GM23338 (cell line): ENCODE measurements around the gene CD58. TPM values are rescaled to one million over a fixed set of nuclear protein-coding genes. Genes with fewer than 3 reads are reported as not detected.

ENCODE experiments used
- ATAC-seq: fragments of 200-7000 bp; cut with Tn5 transposase; 3 replicates; pipeline ENCODE4 v1.9.1; 2020
- DNase-seq: peaks from one replicate; pipeline ENCODE4 v3.0.0-alpha.2; 2015; ENCODE audit warnings: low spot score
- H2AFZ ChIP-seq: fragments of 200-600 bp; sonication (generic); 2 replicates; pipeline ENCODE4 v1.8.0; 2016; ENCODE audit warnings: antibody characterized with exemption, mild to moderate bottlenecking, moderate library complexity
- H3F3A ChIP-seq: fragments of 200-600 bp; sonication (generic); replicated peaks from 2 replicates; pipeline ENCODE4 v1.8.0; 2017; ENCODE audit warnings: antibody characterized with exemption, mixed run types, low read depth
- H3K27ac ChIP-seq: fragments of 200-600 bp; sonication (generic); 2 replicates; pipeline ENCODE4 v1.6.1; 2016; ENCODE audit warnings: low read depth
- H3K27me3 ChIP-seq: fragments of 200-600 bp; sonication (generic); 2 replicates; pipeline ENCODE4 v1.8.0; 2016; ENCODE audit warnings: mild to moderate bottlenecking, mixed run types, moderate library complexity; ENCODE audit not compliant: insufficient read depth
- H3K36me3 ChIP-seq: fragments of 200-600 bp; sonication (generic); 2 replicates; pipeline ENCODE4 v1.8.0; 2016; ENCODE audit warnings: mild to moderate bottlenecking; ENCODE audit not compliant: insufficient read depth
- H3K4me1 ChIP-seq: fragments of 200-600 bp; sonication (generic); 2 replicates; pipeline ENCODE4 v1.8.0; 2016; ENCODE audit warnings: mild to moderate bottlenecking, moderate library complexity; ENCODE audit not compliant: insufficient read depth
- H3K4me2 ChIP-seq: fragments of 200-600 bp; sonication (generic); 2 replicates; pipeline ENCODE4 v1.7.1; 2017; ENCODE audit warnings: mixed run types
- H3K4me3 ChIP-seq: fragments of 200-600 bp; sonication (generic); 2 replicates; pipeline ENCODE4 v1.6.1; 2016; ENCODE audit warnings: mixed run types
- H3K79me2 ChIP-seq: fragments of 200-600 bp; sonication (generic); replicated peaks from 2 replicates; pipeline ENCODE4 v1.8.0; 2017; ENCODE audit warnings: mild to moderate bottlenecking; ENCODE audit not compliant: insufficient read depth
- H3K9me2 ChIP-seq: fragments of 200-600 bp; sonication (generic); 2 replicates; pipeline ENCODE4 v1.8.0; 2017; ENCODE audit not compliant: insufficient read depth
- H4K20me1 ChIP-seq: fragments of 200-600 bp; sonication (generic); replicated peaks from 2 replicates; pipeline ENCODE4 v1.8.0; 2017; ENCODE audit warnings: mild to moderate bottlenecking; ENCODE audit not compliant: insufficient read depth
- H3K27ac Mint-ChIP-seq: 2 replicates; pipeline ENCODE4 v1.8.0; 2020; ENCODE audit warnings: inconsistent platforms, mild to moderate bottlenecking, moderate library complexity, mixed read lengths
- H3K27me3 Mint-ChIP-seq: 3 replicates; pipeline ENCODE4 v1.8.0; 2022; ENCODE audit warnings: low read depth, mild to moderate bottlenecking, moderate library complexity, mixed read lengths, inconsistent platforms; ENCODE audit not compliant: insufficient read depth, poor library complexity
- H3K36me3 Mint-ChIP-seq: 3 replicates; pipeline ENCODE4 v1.8.0; 2021; ENCODE audit warnings: low read depth, mild to moderate bottlenecking, inconsistent platforms, moderate library complexity, mixed read lengths
- H3K4me1 Mint-ChIP-seq: 3 replicates; pipeline ENCODE4 v1.8.0; 2020; ENCODE audit warnings: mild to moderate bottlenecking, inconsistent platforms, mixed read lengths
- H3K4me3 Mint-ChIP-seq: 3 replicates; pipeline ENCODE4 v1.8.0; 2021; ENCODE audit warnings: moderate library complexity, mild to moderate bottlenecking, inconsistent platforms, mixed read lengths
- H3K9me3 Mint-ChIP-seq: 3 replicates; pipeline ENCODE4 v1.8.0; 2020; ENCODE audit warnings: moderate library complexity, mild to moderate bottlenecking, inconsistent platforms, mixed read lengths
- CREB1 ChIP-seq: fragments of 250-450 bp; sonication (Bioruptor Pico); IDR thresholded peaks from 2 replicates; pipeline ENCODE4 v1.5.0; 2020; ENCODE audit warnings: low read depth, mild to moderate bottlenecking, moderate library complexity
- EZH2 ChIP-seq: fragments of 200-600 bp; sonication (generic); IDR thresholded peaks from one replicate; pipeline ENCODE4 v1.8.0; 2017; ENCODE audit warnings: antibody characterized with exemption, mild to moderate bottlenecking, low read depth; ENCODE audit not compliant: unreplicated experiment
- EZH2phosphoT487 ChIP-seq: fragments of 200-600 bp; sonication (generic); IDR thresholded peaks from one replicate; pipeline ENCODE4 v1.8.1; 2018; ENCODE audit warnings: antibody characterized with exemption; ENCODE audit not compliant: unreplicated experiment
- JUNB ChIP-seq: IDR thresholded peaks from one replicate; pipeline ENCODE4 v1.6.1; 2016; ENCODE audit warnings: antibody characterized with exemption; ENCODE audit not compliant: unreplicated experiment
- NANOG ChIP-seq: IDR thresholded peaks from 2 replicates; pipeline ENCODE4 v1.6.1; 2016; ENCODE audit warnings: antibody characterized with exemption, borderline replicate concordance
- POLR2AphosphoS5 ChIP-seq: IDR thresholded peaks from 2 replicates; pipeline ENCODE4 v1.6.1; 2016; ENCODE audit warnings: antibody characterized with exemption, low read depth
- STAT1 ChIP-seq: IDR thresholded peaks from one replicate; pipeline ENCODE4 v1.6.1; 2016; ENCODE audit warnings: antibody characterized with exemption; ENCODE audit not compliant: unreplicated experiment
- ZNF114 ChIP-seq: fragments of 250-450 bp; sonication (Bioruptor Pico); IDR thresholded peaks from 2 replicates; pipeline ENCODE4 v1.5.0; 2020; ENCODE audit warnings: mild to moderate bottlenecking, moderate library complexity
- ZNF331 ChIP-seq: fragments of 250-450 bp; sonication (Bioruptor Pico); IDR thresholded peaks from 2 replicates; pipeline ENCODE4 v1.5.0; 2020; ENCODE audit warnings: low read depth, mild to moderate bottlenecking, moderate library complexity
- polyA plus RNA-seq: library from polyadenylated mRNA; unstranded; fragments of >200 nt; fragmentation: Nextera tagmentation; extraction: Ambion mirVana; gene quantifications from 2 replicates; pipeline ENCODE4 v1.2.1, GENCODE V29; 2016
- total RNA-seq: library from RNA; depleted of rRNA; stranded (reverse); fragments of >200 nt; shearing (Covaris generic); gene quantifications from 2 replicates; pipeline ENCODE4 v1.2.3, GENCODE V29; 2014
- TF ChIP-seq, protein P1 (sequence below): fragments of 250-450 bp; sonication (Bioruptor Pico); IDR thresholded peaks from 2 replicates; pipeline ENCODE4 v1.5.0; 2020; ENCODE audit warnings: mild to moderate bottlenecking, moderate library complexity
- TF ChIP-seq, protein P2 (sequence below): IDR thresholded peaks from 2 replicates; pipeline ENCODE4 v1.6.1; 2016; ENCODE audit warnings: antibody characterized with exemption
- TF ChIP-seq, protein P3 (sequence below), 2 experiments: fragments of 200-600 bp in 1 of 2; sonication (generic) in 1 of 2; conservative IDR thresholded peaks; 2 replicates each; pipeline versions ENCODE4 v1.5.1 to v1.6.1; 2016 to 2017; ENCODE audit warnings: antibody characterized with exemption in 2 of 2, low read depth in 2 of 2, mild to moderate bottlenecking in 2 of 2, moderate library complexity in 1 of 2
- TF ChIP-seq, protein P4 (sequence below): IDR thresholded peaks from one replicate; pipeline ENCODE4 v1.6.1; 2018; ENCODE audit warnings: antibody characterized with exemption; ENCODE audit not compliant: unreplicated experiment

The CD58 gene
- total and polyA plus RNA-seq, 2 experiments from 2014 or later, result 9.2 to 12.5 TPM

DNA sequence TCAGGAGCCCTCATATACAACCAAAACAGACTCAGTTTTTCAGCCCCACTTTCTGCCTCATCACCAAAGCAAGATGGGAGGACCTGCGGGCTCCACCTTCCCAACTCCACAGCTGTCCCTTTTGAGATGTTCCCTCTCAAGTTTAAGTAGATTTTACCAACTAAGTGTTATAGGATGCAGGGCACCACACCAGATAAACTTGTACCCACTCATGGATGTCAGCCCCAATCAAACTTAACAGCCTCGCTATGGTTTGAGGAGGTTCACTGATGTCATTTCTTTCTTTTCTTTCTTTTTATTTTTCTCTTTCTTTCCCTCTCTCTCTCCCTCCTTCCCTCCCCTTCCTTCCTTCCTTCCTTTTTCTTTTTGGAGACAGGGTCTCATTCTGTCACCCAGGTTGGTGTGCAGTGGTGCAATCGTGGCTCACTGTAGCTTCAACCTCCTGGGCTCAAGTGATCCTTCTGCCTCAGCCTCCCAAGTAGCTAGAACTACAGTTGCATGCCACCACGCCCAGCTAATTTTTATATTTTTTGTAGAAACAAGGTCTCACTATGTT lies 13.4 kb downstream of the CD58 start:
- no peaks in the 10 kb centered on the region for H3F3A ChIP-seq
- no peaks in the 10 kb centered on the region; the same call in 1 of the 2 replicates for H3K79me2 ChIP-seq
- DNase-seq (no peak), ATAC-seq (no peak)
- H3K4me3 ChIP-seq, result no peak overlapping the region
- H2AFZ ChIP-seq, result no peak overlapping the region
- H3K4me3 Mint-ChIP-seq, result no peak overlapping the region
- no peaks in the 10 kb centered on the region for H4K20me1 ChIP-seq
- no peak overlapping the region for H3K27ac ChIP-seq
- TF ChIP-seq STAT1 (no peak), EZH2phosphoT487 (no peak), JUNB (no peak), ZNF331 (CRISPR knock-in tag) (no peak), NANOG (no peak), CREB1 (CRISPR knock-in tag) (no peak), ZNF114 (no peak), POLR2AphosphoS5 (no peak), EZH2 (no peak)
- TF ChIP-seq, protein P1, sequence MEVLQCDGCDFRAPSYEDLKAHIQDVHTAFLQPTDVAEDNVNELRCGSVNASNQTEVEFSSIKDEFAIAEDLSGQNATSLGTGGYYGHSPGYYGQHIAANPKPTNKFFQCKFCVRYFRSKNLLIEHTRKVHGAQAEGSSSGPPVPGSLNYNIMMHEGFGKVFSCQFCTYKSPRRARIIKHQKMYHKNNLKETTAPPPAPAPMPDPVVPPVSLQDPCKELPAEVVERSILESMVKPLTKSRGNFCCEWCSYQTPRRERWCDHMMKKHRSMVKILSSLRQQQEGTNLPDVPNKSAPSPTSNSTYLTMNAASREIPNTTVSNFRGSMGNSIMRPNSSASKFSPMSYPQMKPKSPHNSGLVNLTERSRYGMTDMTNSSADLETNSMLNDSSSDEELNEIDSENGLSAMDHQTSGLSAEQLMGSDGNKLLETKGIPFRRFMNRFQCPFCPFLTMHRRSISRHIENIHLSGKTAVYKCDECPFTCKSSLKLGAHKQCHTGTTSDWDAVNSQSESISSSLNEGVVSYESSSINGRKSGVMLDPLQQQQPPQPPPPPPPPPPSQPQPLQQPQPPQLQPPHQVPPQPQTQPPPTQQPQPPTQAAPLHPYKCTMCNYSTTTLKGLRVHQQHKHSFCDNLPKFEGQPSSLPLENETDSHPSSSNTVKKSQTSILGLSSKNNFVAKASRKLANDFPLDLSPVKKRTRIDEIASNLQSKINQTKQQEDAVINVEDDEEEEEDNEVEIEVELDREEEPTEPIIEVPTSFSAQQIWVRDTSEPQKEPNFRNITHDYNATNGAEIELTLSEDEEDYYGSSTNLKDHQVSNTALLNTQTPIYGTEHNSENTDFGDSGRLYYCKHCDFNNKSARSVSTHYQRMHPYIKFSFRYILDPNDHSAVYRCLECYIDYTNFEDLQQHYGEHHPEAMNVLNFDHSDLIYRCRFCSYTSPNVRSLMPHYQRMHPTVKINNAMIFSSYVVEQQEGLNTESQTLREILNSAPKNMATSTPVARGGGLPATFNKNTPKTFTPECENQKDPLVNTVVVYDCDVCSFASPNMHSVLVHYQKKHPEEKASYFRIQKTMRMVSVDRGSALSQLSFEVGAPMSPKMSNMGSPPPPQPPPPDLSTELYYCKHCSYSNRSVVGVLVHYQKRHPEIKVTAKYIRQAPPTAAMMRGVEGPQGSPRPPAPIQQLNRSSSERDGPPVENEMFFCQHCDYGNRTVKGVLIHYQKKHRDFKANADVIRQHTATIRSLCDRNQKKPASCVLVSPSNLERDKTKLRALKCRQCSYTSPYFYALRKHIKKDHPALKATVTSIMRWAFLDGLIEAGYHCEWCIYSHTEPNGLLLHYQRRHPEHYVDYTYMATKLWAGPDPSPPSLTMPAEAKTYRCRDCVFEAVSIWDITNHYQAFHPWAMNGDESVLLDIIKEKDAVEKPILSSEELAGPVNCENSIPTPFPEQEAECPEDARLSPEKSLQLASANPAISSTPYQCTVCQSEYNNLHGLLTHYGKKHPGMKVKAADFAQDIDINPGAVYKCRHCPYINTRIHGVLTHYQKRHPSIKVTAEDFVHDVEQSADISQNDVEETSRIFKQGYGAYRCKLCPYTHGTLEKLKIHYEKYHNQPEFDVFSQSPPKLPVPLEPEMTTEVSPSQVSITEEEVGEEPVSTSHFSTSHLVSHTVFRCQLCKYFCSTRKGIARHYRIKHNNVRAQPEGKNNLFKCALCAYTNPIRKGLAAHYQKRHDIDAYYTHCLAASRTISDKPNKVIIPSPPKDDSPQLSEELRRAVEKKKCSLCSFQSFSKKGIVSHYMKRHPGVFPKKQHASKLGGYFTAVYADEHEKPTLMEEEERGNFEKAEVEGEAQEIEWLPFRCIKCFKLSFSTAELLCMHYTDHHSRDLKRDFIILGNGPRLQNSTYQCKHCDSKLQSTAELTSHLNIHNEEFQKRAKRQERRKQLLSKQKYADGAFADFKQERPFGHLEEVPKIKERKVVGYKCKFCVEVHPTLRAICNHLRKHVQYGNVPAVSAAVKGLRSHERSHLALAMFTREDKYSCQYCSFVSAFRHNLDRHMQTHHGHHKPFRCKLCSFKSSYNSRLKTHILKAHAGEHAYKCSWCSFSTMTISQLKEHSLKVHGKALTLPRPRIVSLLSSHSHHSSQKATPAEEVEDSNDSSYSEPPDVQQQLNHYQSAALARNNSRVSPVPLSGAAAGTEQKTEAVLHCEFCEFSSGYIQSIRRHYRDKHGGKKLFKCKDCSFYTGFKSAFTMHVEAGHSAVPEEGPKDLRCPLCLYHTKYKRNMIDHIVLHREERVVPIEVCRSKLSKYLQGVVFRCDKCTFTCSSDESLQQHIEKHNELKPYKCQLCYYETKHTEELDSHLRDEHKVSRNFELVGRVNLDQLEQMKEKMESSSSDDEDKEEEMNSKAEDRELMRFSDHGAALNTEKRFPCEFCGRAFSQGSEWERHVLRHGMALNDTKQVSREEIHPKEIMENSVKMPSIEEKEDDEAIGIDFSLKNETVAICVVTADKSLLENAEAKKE (CRISPR knock-in tag), result no peak
- TF ChIP-seq, protein P2, sequence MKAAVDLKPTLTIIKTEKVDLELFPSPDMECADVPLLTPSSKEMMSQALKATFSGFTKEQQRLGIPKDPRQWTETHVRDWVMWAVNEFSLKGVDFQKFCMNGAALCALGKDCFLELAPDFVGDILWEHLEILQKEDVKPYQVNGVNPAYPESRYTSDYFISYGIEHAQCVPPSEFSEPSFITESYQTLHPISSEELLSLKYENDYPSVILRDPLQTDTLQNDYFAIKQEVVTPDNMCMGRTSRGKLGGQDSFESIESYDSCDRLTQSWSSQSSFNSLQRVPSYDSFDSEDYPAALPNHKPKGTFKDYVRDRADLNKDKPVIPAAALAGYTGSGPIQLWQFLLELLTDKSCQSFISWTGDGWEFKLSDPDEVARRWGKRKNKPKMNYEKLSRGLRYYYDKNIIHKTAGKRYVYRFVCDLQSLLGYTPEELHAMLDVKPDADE, result no peak
- TF ChIP-seq, protein P3, sequence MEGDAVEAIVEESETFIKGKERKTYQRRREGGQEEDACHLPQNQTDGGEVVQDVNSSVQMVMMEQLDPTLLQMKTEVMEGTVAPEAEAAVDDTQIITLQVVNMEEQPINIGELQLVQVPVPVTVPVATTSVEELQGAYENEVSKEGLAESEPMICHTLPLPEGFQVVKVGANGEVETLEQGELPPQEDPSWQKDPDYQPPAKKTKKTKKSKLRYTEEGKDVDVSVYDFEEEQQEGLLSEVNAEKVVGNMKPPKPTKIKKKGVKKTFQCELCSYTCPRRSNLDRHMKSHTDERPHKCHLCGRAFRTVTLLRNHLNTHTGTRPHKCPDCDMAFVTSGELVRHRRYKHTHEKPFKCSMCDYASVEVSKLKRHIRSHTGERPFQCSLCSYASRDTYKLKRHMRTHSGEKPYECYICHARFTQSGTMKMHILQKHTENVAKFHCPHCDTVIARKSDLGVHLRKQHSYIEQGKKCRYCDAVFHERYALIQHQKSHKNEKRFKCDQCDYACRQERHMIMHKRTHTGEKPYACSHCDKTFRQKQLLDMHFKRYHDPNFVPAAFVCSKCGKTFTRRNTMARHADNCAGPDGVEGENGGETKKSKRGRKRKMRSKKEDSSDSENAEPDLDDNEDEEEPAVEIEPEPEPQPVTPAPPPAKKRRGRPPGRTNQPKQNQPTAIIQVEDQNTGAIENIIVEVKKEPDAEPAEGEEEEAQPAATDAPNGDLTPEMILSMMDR (conservative IDR thresholded peaks at IDR 0.05; ENCODE audit: low read depth in 2 of 2), result no peak
- TF ChIP-seq, protein P4, sequence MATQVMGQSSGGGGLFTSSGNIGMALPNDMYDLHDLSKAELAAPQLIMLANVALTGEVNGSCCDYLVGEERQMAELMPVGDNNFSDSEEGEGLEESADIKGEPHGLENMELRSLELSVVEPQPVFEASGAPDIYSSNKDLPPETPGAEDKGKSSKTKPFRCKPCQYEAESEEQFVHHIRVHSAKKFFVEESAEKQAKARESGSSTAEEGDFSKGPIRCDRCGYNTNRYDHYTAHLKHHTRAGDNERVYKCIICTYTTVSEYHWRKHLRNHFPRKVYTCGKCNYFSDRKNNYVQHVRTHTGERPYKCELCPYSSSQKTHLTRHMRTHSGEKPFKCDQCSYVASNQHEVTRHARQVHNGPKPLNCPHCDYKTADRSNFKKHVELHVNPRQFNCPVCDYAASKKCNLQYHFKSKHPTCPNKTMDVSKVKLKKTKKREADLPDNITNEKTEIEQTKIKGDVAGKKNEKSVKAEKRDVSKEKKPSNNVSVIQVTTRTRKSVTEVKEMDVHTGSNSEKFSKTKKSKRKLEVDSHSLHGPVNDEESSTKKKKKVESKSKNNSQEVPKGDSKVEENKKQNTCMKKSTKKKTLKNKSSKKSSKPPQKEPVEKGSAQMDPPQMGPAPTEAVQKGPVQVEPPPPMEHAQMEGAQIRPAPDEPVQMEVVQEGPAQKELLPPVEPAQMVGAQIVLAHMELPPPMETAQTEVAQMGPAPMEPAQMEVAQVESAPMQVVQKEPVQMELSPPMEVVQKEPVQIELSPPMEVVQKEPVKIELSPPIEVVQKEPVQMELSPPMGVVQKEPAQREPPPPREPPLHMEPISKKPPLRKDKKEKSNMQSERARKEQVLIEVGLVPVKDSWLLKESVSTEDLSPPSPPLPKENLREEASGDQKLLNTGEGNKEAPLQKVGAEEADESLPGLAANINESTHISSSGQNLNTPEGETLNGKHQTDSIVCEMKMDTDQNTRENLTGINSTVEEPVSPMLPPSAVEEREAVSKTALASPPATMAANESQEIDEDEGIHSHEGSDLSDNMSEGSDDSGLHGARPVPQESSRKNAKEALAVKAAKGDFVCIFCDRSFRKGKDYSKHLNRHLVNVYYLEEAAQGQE, result no peak
- no peaks in the 10 kb centered on the region for H3K27me3 ChIP-seq
- no peaks in the 10 kb centered on the region for H3K4me1 ChIP-seq
- H3K9me2 ChIP-seq, result no peaks in the 10 kb centered on the region
- peaks cover 8% of the 10 kb centered on the region for H3K4me1 Mint-ChIP-seq
- H3K36me3 Mint-ChIP-seq, result peaks cover 2% of the 10 kb centered on the region
- H3K9me3 Mint-ChIP-seq, result peaks cover 2% of the 10 kb centered on the region
- no peaks in the 10 kb centered on the region for H3K27me3 Mint-ChIP-seq
- H3K27ac Mint-ChIP-seq, result no peak overlapping the region
- no peaks in the 10 kb centered on the region for H3K36me3 ChIP-seq
- no peak overlapping the region for H3K4me2 ChIP-seq
